Upper lobe of left lung (tissue), 6 donors: ENCODE measurements around the gene CCDC78. TPM values are rescaled to one million over a fixed set of nuclear protein-coding genes. Genes with fewer than 3 reads are reported as not detected.
A peak's percentile ranks its signal among the peaks of the same experiment; 100 is the strongest.

ENCODE experiments used
- ATAC-seq, 2 donors: fragments of 200-7000 bp; cut with Tn5 transposase; one replicate each; pipeline ENCODE4 v1.9.1; 2022; ENCODE audit warnings: mild to moderate bottlenecking in 2 of 2, moderate library complexity in 2 of 2; ENCODE audit not compliant: low FRiP score in 2 of 2
- DNase-seq, 2 donors: peaks; one replicate each; pipeline ENCODE4 v3.0.0-alpha.2; 2019 to 2020
- H3K27ac ChIP-seq, 4 donors: fragments of 200-600 bp; sonication (generic); one replicate each; pipeline ENCODE4 v1.5.1; 2016 to 2019
- H3K27me3 ChIP-seq, 4 donors: fragments of 200-600 bp; sonication (generic); one replicate each; pipeline ENCODE4 v1.5.1; 2017 to 2019
- H3K36me3 ChIP-seq, 4 donors: fragments of 200-600 bp; sonication (generic); one replicate each; pipeline ENCODE4 v1.5.1; 2016 to 2019
- H3K4me1 ChIP-seq, 4 donors: fragments of 200-600 bp; sonication (generic); one replicate each; pipeline ENCODE4 v1.5.1; 2018 to 2019
- H3K4me3 ChIP-seq, 4 donors: fragments of 200-600 bp; sonication (generic); one replicate each; pipeline ENCODE4 v1.5.1; 2017 to 2019; ENCODE audit warnings: mild to moderate bottlenecking in 2 of 4, moderate library complexity in 1 of 4
- H3K9me3 ChIP-seq, 4 donors: fragments of 200-600 bp; sonication (generic); one replicate each; pipeline ENCODE4 v1.5.1; 2018 to 2019
- EP300 ChIP-seq, 4 donors: sonication (generic); formaldehyde crosslinking; IDR thresholded peaks; one replicate each; pipeline ENCODE4 v1.5.1; 2017; ENCODE audit warnings: antibody characterized with exemption in 4 of 4, control low read depth in 2 of 4
- POLR2A ChIP-seq, 4 donors: fragments of 450-650 bp; IDR thresholded peaks; one replicate each; pipeline ENCODE4 v1.5.1; 2016 to 2017; ENCODE audit warnings: antibody characterized with exemption in 4 of 4, mild to moderate bottlenecking in 2 of 4
- POLR2AphosphoS5 ChIP-seq, 2 donors: sonication (generic); formaldehyde crosslinking; IDR thresholded peaks; one replicate each; pipeline ENCODE4 v1.5.1; 2017; ENCODE audit warnings: antibody characterized with exemption in 2 of 2
- WGBS, 2 donors: methylation state at CpG; one replicate each; pipeline ENCODE4 v1.1.5; 2017 to 2018; 5-methylcytosine and 5-hydroxymethylcytosine counted together
- small RNA-seq, 4 donors: library from RNA; depleted of rRNA; stranded (forward); fragments of <200 nt; gene quantifications; one replicate each; pipeline ENCODE3, GENCODE V24; 2016
- total RNA-seq, 6 donors: library from RNA; depleted of rRNA in 4 of 6; stranded (reverse); fragments of >200 nt in 4 of 6; gene quantifications; one replicate each; pipeline versions ENCODE4 v1.1.0 to v1.2.1, GENCODE V29; 2016 to 2021
- donor health status: DM: no; HTN: no; CAD: no; lungs with moderate emphysema.
- donor health status: DM: no; HTN: yes; CAD: no; lungs with severe emphysema.

CCDC78 gene
- total RNA-seq, 6 donors from 2014 or later, result 3.5 to 69.1 (median 23.3) TPM

- Histone ChIP-seq H3K27ac (no peak overlapping the region), H3K4me1 (peaks cover 22 to 46% (median 24%) of the 10 kb centered on the region in 4 donors), H3K9me3 (no peaks in the 10 kb centered on the region), H3K4me3 (no peak overlapping the region), H3K36me3 (peaks cover 24 to 52% (median 46%) of the 10 kb centered on the region in 4 donors), H3K27me3 (no peaks in the 10 kb centered on the region)
- TF ChIP-seq POLR2AphosphoS5 (IDR thresholded peaks at IDR 0.05) (no peak), POLR2A (IDR thresholded peaks at IDR 0.05) (no peak), EP300 (IDR thresholded peaks at IDR 0.05) (no peak)
- DNase-seq, result peak in 1 of 2 donors; percentile 82
- WGBS, 2 donors, result 95 to 99% methylated on average over 20 to 21 of the region's 21 CpGs
- ATAC-seq, result no peak
Observed at GRCh38 chr16:672851-673250, 53.4 kb downstream of the CCDC78 start.

Small RNA genes lying within 50 kb of the gene (small RNA-seq; reads per million reads assigned to genes)
- gene MIR662, result 0 reads per million in 4 donors

Other genes starting within 250 kb of the CCDC78 start
- 10 to 100 TPM; 27.3 to 84.5 (median 66.1) TPM for gene CAPN15, start 198.7 kb downstream of the CCDC78 start, total RNA-seq
- not detected for gene PRR35, start 166.0 kb downstream of the CCDC78 start, total RNA-seq
- 1 to 10 TPM; 1.2 to 7.8 (median 3.3) TPM for gene NHLRC4, start 159.4 kb downstream of the CCDC78 start, total RNA-seq
- 100 to 1,000 TPM in 2 of 6 donors, 10 to 100 TPM in 4; 42.7 to 153 (median 79.6) TPM for gene PIGQ, start 156.5 kb downstream of the CCDC78 start, total RNA-seq
- 100 to 1,000 TPM in 1 of 6 donors, 10 to 100 TPM in 5; 40.5 to 101 (median 61.5) TPM for gene RAB40C, start 136.4 kb downstream of the CCDC78 start, total RNA-seq
- gene WFIKKN1, start 95.5 kb downstream of the CCDC78 start, total RNA-seq, result 10 to 100 TPM in 1 of 6 donors, 1 to 10 TPM in 5; 1.7 to 16.8 (median 5.8) TPM
- gene METTL26, start 90.1 kb downstream of the CCDC78 start, total RNA-seq, result 100 to 1,000 TPM in 4 of 6 donors, 10 to 100 TPM in 2; 69.5 to 210 (median 111) TPM
- 10 to 100 TPM; 34.9 to 85.7 (median 53.3) TPM for gene MCRIP2, start 84.6 kb downstream of the CCDC78 start, total RNA-seq
- 100 to 1,000 TPM in 1 of 6 donors, 10 to 100 TPM in 5; 18.8 to 174 (median 34.1) TPM for gene WDR90, start 77.1 kb downstream of the CCDC78 start, total RNA-seq
- gene RHOT2, start 58.3 kb downstream of the CCDC78 start, total RNA-seq, result 100 to 1,000 TPM in 4 of 6 donors, 10 to 100 TPM in 2; 53.0 to 535 (median 107) TPM
- 1 to 10 TPM in 2 of 6 donors, under 1 TPM in 3, not detected in 1; 0.59 to 2.1 (median 0.76) TPM for gene RHBDL1, start 50.8 kb downstream of the CCDC78 start, total RNA-seq
- 100 to 1,000 TPM; 101 to 186 (median 118) TPM for gene STUB1, start 46.0 kb downstream of the CCDC78 start, total RNA-seq
- 100 to 1,000 TPM in 1 of 6 donors, 10 to 100 TPM in 5; 60.0 to 109 (median 65.5) TPM for gene JMJD8, start 42.1 kb downstream of the CCDC78 start, total RNA-seq
- gene WDR24, start 36.0 kb downstream of the CCDC78 start, total RNA-seq, result 10 to 100 TPM in 5 of 6 donors, 1 to 10 TPM in 1; 8.3 to 20.6 (median 14.3) TPM
- gene FBXL16, start 20.6 kb downstream of the CCDC78 start, total RNA-seq, result 1 to 10 TPM; 1.0 to 8.1 (median 4.1) TPM
- gene METRN, start 11.3 kb downstream of the CCDC78 start, total RNA-seq, result 10 to 100 TPM; 22.0 to 56.0 (median 40.8) TPM
- gene ANTKMT, start 5.3 kb downstream of the CCDC78 start, total RNA-seq, result 10 to 100 TPM; 38.7 to 69.7 (median 55.7) TPM
- 10 to 100 TPM in 5 of 6 donors, 1 to 10 TPM in 1; 4.0 to 43.0 (median 13.5) TPM for gene HAGHL, start 663 bp upstream of the CCDC78 start, total RNA-seq
- gene CIAO3, start 14.6 kb upstream of the CCDC78 start, total RNA-seq, result 10 to 100 TPM; 27.8 to 96.4 (median 33.1) TPM
- 100 to 1,000 TPM in 4 of 6 donors, 10 to 100 TPM in 2; 47.8 to 275 (median 121) TPM for gene MSLN, start 34.3 kb upstream of the CCDC78 start, total RNA-seq
- gene RPUSD1, start 61.9 kb upstream of the CCDC78 start, total RNA-seq, result 10 to 100 TPM; 14.5 to 43.0 (median 20.8) TPM
- gene CHTF18, start 62.2 kb upstream of the CCDC78 start, total RNA-seq, result 10 to 100 TPM in 4 of 6 donors, 1 to 10 TPM in 2; 4.1 to 39.8 (median 17.9) TPM
- not detected for gene GNG13, start 74.3 kb upstream of the CCDC78 start, total RNA-seq
- 100 to 1,000 TPM in 1 of 6 donors, 10 to 100 TPM in 5; 20.3 to 147 (median 28.2) TPM for gene LMF1, start 244.5 kb upstream of the CCDC78 start, total RNA-seq